ENCODE data around the gene DNAJC3.
A peak's percentile ranks its signal among the peaks of the same experiment; 100 is the strongest.

The DNAJC3 gene

DNA sequence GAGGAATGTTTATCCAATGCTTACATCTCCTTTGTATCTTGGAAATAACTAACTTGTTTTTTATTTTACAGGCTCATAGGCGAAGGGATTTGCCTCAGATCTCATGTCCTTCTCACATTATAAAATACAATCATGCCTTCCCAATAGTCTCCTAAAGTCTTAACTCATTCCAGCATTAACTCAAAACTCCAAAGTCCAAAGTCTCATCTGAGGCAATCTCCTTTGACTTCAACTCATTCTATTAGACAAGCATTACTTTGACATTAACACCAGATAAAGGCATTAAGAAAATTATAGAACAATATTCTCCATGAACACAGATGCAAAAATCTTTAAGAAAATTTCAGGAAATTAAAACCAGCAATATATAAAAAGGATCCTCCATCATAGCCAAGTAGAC, 137.6 kb downstream of the DNAJC3 start:
- Histone ChIP-seq H3K4me1 (ENCODE audit: insufficient read depth, insufficient read length) (no peaks in the 10 kb centered on the region), H3K4me3 (ENCODE audit: insufficient read length, low read depth) (no peak overlapping the region), H3K36me3 (ENCODE audit: insufficient read depth, insufficient read length, low read length) (no peaks in the 10 kb centered on the region), H3K9ac (ENCODE audit: insufficient read length, low read depth) (no peak overlapping the region), H3K27me3 (ENCODE audit: insufficient read depth, insufficient read length) (no peaks in the 10 kb centered on the region), H3K9me3 (ENCODE audit: insufficient read depth, low read length) (no peaks in the 10 kb centered on the region)
- TF ChIP-seq SUZ12 (IDR thresholded peaks at IDR 0.05; ENCODE audit: extremely low read depth, insufficient read depth, insufficient read length) (no peak), YY1 (IDR thresholded peaks at IDR 0.05; ENCODE audit: insufficient read depth, insufficient read length) (no peak), ZNF274 (IDR thresholded peaks at IDR 0.05; ENCODE audit: low read depth, low read length) (no peak)
- DNase-seq (ENCODE audit: low read depth, low spot score) = no peak

GRCh38 chr13:95822303-95822702, 145.4 kb downstream of the DNAJC3 start:
- no peaks in the 10 kb centered on the region for H3K9me3 ChIP-seq (ENCODE audit: insufficient read depth, low read length)
- H3K4me1 ChIP-seq (ENCODE audit: insufficient read depth, insufficient read length) = no peaks in the 10 kb centered on the region
- H3K36me3 ChIP-seq (ENCODE audit: insufficient read depth, insufficient read length, low read length) = peaks cover 7% of the 10 kb centered on the region
- no peaks in the 10 kb centered on the region for H3K27me3 ChIP-seq (ENCODE audit: insufficient read depth, insufficient read length)
- H3K4me3 ChIP-seq (ENCODE audit: insufficient read length, low read depth) = no peak overlapping the region
- DNase-seq (ENCODE audit: low read depth, low spot score) = no peak
- no peak overlapping the region for H3K9ac ChIP-seq (ENCODE audit: insufficient read length, low read depth)
- TF ChIP-seq YY1 (IDR thresholded peaks at IDR 0.05; ENCODE audit: insufficient read depth, insufficient read length) = no peak
- no peak for TF ChIP-seq SUZ12 (IDR thresholded peaks at IDR 0.05; ENCODE audit: extremely low read depth, insufficient read depth, insufficient read length)
- TF ChIP-seq ZNF274 (IDR thresholded peaks at IDR 0.05; ENCODE audit: low read depth, low read length) = no peak

- H3K9ac ChIP-seq (ENCODE audit: insufficient read length, low read depth) = no peak overlapping the region
- no peak overlapping the region for H3K4me3 ChIP-seq (ENCODE audit: insufficient read length, low read depth)
- TF ChIP-seq ZNF274 (IDR thresholded peaks at IDR 0.05; ENCODE audit: low read depth, low read length) = no peak
- TF ChIP-seq YY1 (IDR thresholded peaks at IDR 0.05; ENCODE audit: insufficient read depth, insufficient read length) = no peak
- TF ChIP-seq SUZ12 (IDR thresholded peaks at IDR 0.05; ENCODE audit: extremely low read depth, insufficient read depth, insufficient read length) = no peak
These were observed 156.2 kb downstream of the DNAJC3 start for GRCh38 chr13:95833126-95833525.

GRCh38 chr13:95833719-95834118, 156.8 kb downstream of the DNAJC3 start:
- TF ChIP-seq SUZ12 (IDR thresholded peaks at IDR 0.05; ENCODE audit: extremely low read depth, insufficient read depth, insufficient read length) (no peak), ZNF274 (IDR thresholded peaks at IDR 0.05; ENCODE audit: low read depth, low read length) (no peak), YY1 (IDR thresholded peaks at IDR 0.05; ENCODE audit: insufficient read depth, insufficient read length) (no peak)
- no peak overlapping the region for H3K4me3 ChIP-seq (ENCODE audit: insufficient read length, low read depth)
- H3K27me3 ChIP-seq (ENCODE audit: insufficient read depth, insufficient read length) = no peaks in the 10 kb centered on the region
- no peak for DNase-seq (ENCODE audit: low read depth, low spot score)
- H3K4me1 ChIP-seq (ENCODE audit: insufficient read depth, insufficient read length) = no peaks in the 10 kb centered on the region
- H3K9me3 ChIP-seq (ENCODE audit: insufficient read depth, low read length) = no peaks in the 10 kb centered on the region; the same call in none of the 2 replicates
- no peaks in the 10 kb centered on the region for H3K36me3 ChIP-seq (ENCODE audit: insufficient read depth, insufficient read length, low read length)
- no peak overlapping the region for H3K9ac ChIP-seq (ENCODE audit: insufficient read length, low read depth)

More at GRCh38 chr13:95833126-95833525, 156.2 kb downstream of the DNAJC3 start:
- DNase-seq (ENCODE audit: low read depth, low spot score) = no peak
- Histone ChIP-seq H3K9me3 (ENCODE audit: insufficient read depth, low read length) (no peaks in the 10 kb centered on the region; the same call in 1 of the 2 replicates), H3K36me3 (ENCODE audit: insufficient read depth, insufficient read length, low read length) (no peaks in the 10 kb centered on the region), H3K4me1 (ENCODE audit: insufficient read depth, insufficient read length) (no peaks in the 10 kb centered on the region), H3K27me3 (ENCODE audit: insufficient read depth, insufficient read length) (no peaks in the 10 kb centered on the region)

- Histone ChIP-seq H3K4me1 (ENCODE audit: insufficient read depth, insufficient read length) (no peaks in the 10 kb centered on the region), H3K9ac (ENCODE audit: insufficient read length, low read depth) (no peak overlapping the region), H3K36me3 (ENCODE audit: insufficient read depth, insufficient read length, low read length) (no peaks in the 10 kb centered on the region), H3K4me3 (ENCODE audit: insufficient read length, low read depth) (no peak overlapping the region), H3K27me3 (ENCODE audit: insufficient read depth, insufficient read length) (no peaks in the 10 kb centered on the region), H3K9me3 (ENCODE audit: insufficient read depth, low read length) (peaks cover 5% of the 10 kb centered on the region)
- peak; percentile 62 for DNase-seq (ENCODE audit: low read depth, low spot score)
- TF ChIP-seq ZNF274 (IDR thresholded peaks at IDR 0.05; ENCODE audit: low read depth, low read length) (no peak), SUZ12 (IDR thresholded peaks at IDR 0.05; ENCODE audit: extremely low read depth, insufficient read depth, insufficient read length) (no peak), YY1 (IDR thresholded peaks at IDR 0.05; ENCODE audit: insufficient read depth, insufficient read length) (no peak)
These were observed 157.3 kb downstream of the DNAJC3 start for GRCh38 chr13:95834134-95834765.

DNA sequence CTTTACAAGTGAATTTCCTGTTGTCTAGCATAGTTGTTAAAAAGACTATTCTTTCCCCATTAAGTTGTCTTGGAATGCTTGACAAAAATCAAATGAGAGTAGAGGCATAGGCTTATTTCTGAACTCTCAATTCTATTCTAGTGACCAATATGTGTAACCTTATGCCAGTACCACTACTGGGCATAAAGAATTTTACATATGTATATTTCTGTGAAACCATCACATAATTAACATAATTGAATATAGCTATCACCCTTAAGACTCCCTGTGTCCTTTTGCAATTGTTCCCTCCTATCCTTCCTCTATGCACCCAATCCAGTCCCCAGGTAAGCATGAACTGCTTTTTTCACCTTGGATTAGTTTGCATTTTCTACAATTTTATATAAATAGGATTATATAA, 165.0 kb downstream of the DNAJC3 start:
- H3K4me1 ChIP-seq (ENCODE audit: insufficient read depth, insufficient read length) = no peaks in the 10 kb centered on the region
- H3K36me3 ChIP-seq (ENCODE audit: insufficient read depth, insufficient read length, low read length) = no peaks in the 10 kb centered on the region
- TF ChIP-seq ZNF274 (IDR thresholded peaks at IDR 0.05; ENCODE audit: low read depth, low read length) (no peak), YY1 (IDR thresholded peaks at IDR 0.05; ENCODE audit: insufficient read depth, insufficient read length) (no peak), SUZ12 (IDR thresholded peaks at IDR 0.05; ENCODE audit: extremely low read depth, insufficient read depth, insufficient read length) (no peak)
- H3K4me3 ChIP-seq (ENCODE audit: insufficient read length, low read depth) = no peak overlapping the region
- no peak for DNase-seq (ENCODE audit: low read depth, low spot score)
- no peak overlapping the region for H3K9ac ChIP-seq (ENCODE audit: insufficient read length, low read depth)
- no peaks in the 10 kb centered on the region for H3K27me3 ChIP-seq (ENCODE audit: insufficient read depth, insufficient read length)
- peaks cover 11% of the 10 kb centered on the region for H3K9me3 ChIP-seq (ENCODE audit: insufficient read depth, low read length)

DNA sequence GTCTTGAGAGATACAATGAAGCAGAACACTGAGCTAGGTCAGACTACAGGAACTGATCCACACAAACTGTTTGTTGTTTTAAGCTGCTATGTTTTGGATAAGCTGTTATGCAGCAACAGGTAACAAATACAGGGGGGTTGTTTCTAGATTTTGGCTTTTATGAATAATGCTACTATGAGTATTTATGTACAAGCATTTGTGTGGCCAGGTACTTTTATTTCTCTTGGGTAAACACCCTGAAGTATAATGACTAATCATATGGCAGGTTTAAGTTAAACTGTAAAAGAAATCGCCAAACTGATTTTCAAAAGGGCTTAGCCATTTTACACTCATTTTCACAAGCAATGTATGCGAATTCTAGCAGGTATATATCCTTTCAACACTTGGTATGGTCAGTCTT, 166.0 kb downstream of the DNAJC3 start:
- Histone ChIP-seq H3K9ac (ENCODE audit: insufficient read length, low read depth) (no peak overlapping the region), H3K9me3 (ENCODE audit: insufficient read depth, low read length) (peaks cover 15% of the 10 kb centered on the region), H3K4me3 (ENCODE audit: insufficient read length, low read depth) (no peak overlapping the region), H3K4me1 (ENCODE audit: insufficient read depth, insufficient read length) (no peaks in the 10 kb centered on the region), H3K36me3 (ENCODE audit: insufficient read depth, insufficient read length, low read length) (no peaks in the 10 kb centered on the region), H3K27me3 (ENCODE audit: insufficient read depth, insufficient read length) (no peaks in the 10 kb centered on the region)
- TF ChIP-seq ZNF274 (IDR thresholded peaks at IDR 0.05; ENCODE audit: low read depth, low read length) (no peak), SUZ12 (IDR thresholded peaks at IDR 0.05; ENCODE audit: extremely low read depth, insufficient read depth, insufficient read length) (no peak), YY1 (IDR thresholded peaks at IDR 0.05; ENCODE audit: insufficient read depth, insufficient read length) (no peak)
- no peak for DNase-seq (ENCODE audit: low read depth, low spot score)
